HG03378 (cell line): ENCODE results near the gene UBE2E1.
A peak's percentile ranks its signal among the peaks of the same experiment; 100 is the strongest.

Experiments
- ATAC-seq: cut with Tn5 transposase; IDR thresholded peaks from one replicate; pipeline ENCODE4 v1.9.1; 2021; ENCODE audit warnings: mild to moderate bottlenecking, moderate library complexity; ENCODE audit not compliant: unreplicated experiment

The UBE2E1 gene

GRCh38 chr3:23793528-23794134, 12.1 kb upstream of the UBE2E1 start:
- ATAC-seq = no peak

- no peak for ATAC-seq
These were observed 10.7 kb upstream of the UBE2E1 start for GRCh38 chr3:23795096-23795495.

- no peak for ATAC-seq
These were observed 9.2 kb upstream of the UBE2E1 start for GRCh38 chr3:23796518-23796917.

DNA sequence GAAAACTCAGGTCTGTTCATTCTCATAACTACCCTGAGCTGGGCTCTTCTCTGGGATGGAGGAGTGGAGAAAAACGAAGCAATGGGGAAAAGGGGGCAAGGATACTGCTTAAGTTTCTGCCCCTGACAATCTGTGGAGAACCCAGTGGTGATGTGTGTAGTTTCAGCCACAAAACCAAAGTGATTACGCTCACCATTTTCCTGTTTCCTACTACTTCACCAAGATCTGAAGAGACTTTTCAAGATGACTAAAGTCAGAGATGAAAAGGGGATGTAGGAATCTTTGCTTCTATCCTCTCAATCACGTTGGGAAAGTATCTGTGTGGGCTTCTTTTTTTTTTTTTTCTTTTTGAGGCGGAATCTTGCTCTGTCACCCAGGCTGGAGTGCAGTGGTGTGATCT, 8.3 kb upstream of the UBE2E1 start:
- peak; percentile 86 for ATAC-seq

DNA sequence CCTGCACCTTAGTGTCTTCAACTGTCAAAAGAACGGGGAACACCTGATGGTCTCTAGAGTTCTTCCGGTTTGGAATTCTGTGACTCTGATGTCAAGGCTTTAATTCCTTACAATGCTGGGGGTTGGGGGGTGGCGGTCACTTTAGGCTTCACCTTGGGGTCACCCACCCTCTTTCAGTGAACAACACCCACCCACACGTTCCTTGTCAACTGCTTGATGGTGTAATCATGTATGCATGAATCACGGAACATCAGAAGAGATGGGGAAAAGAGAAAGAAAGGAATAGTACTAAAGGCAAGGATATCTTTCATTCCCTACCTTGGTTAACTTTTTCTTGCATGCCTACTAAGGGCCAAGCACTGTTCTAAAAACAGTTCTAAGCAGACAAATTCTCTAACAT, 7.3 kb upstream of the UBE2E1 start:
- ATAC-seq = no peak

DNA sequence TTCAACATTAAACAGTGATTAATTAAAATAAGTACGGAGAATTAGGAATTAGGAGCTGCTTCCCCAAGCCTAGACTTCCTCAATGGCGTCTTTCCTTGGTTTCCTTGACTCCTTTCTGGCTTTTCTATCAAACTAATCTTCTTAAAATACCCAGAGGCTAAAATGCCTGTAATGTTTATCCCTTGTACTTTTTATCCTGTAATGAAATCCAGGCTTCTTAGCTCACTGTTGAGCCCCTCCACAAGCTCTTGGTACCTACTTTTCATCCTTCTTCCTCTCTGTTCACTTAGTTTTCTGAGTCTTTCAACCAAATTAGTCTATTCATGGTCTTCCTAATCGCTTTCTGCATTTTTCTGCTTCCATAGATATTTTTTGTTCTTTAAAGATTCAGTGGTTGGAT, 6.9 kb upstream of the UBE2E1 start:
- no peak for ATAC-seq

DNA sequence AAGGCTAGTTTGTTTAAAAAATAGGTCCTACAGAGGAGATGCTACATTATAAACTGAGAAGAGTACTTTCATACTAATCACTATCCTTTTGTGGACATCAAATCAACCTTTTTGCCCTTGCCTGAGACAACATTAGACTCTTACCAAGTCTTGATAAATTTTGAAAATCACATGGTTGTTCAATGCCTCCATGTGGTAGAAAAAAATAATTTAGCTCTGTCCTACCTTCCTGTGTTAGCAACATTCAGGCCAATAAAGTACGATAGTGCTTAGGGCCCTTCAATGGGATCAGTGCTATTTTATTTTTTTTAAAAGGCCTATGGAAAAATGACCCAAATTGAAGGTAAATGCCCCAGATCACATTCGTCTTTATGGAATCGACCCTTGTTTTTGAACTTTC, 5.0 kb upstream of the UBE2E1 start:
- ATAC-seq = no peak

GRCh38 chr3:23804441-23805209, 1.1 kb upstream of the UBE2E1 start:
- no peak for ATAC-seq

GRCh38 chr3:23805210-23805632, 534 bp upstream of the UBE2E1 start:
- no peak for ATAC-seq

GRCh38 chr3:23806534-23807423, 1.0 kb downstream of the UBE2E1 start:
- no peak for ATAC-seq

GRCh38 chr3:23807424-23808015, 1.8 kb downstream of the UBE2E1 start:
- no peak for ATAC-seq

GRCh38 chr3:23808525-23808924, 2.8 kb downstream of the UBE2E1 start:
- no peak for ATAC-seq

- no peak for ATAC-seq
These were observed 3.5 kb downstream of the UBE2E1 start for GRCh38 chr3:23809294-23809693.

GRCh38 chr3:23809840-23810342, 4.1 kb downstream of the UBE2E1 start:
- ATAC-seq = no peak

DNA sequence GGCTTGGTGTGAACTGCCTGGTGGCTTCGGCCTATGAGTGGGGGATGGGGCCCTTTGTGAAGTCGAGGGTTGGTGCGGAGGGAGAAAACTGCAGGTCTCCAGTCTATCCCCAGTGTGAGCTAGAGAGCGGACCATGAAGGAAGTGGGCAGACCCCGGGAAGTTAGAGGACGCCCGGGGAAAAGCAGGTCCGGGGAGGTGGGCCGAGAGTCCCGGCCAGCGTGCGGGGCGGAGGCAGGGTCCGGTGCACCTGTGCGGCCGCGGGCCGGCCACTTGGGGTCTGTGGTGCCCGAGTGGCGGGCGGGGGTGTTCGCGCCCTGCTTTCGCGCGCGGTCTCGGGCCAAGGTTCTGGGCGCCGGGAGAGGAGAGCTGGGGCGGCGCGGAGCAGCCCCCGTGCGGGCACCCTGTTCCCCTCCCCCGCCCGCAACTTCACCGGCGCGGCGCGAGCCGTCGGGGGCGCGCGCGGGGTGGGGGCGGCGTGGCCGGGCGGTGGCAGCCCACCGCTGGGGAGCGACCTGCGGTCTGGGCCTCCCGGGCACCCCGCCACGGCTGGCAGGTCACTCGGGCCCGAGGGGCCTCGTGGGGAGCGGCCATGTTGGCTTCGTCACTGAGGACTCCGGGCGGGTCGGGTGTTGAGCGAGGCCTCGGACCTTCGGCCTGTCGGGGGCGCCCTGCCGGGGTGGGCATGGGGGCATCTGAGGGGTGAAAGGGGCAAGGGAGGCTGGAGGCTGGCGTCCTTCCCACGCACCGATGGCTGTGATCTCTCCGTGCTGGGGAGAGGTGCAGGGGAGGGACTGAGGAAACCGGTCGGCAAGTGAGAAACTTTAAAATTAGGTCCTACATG, 4.8 kb downstream of the UBE2E1 start:
- peak; percentile 23 for ATAC-seq

DNA sequence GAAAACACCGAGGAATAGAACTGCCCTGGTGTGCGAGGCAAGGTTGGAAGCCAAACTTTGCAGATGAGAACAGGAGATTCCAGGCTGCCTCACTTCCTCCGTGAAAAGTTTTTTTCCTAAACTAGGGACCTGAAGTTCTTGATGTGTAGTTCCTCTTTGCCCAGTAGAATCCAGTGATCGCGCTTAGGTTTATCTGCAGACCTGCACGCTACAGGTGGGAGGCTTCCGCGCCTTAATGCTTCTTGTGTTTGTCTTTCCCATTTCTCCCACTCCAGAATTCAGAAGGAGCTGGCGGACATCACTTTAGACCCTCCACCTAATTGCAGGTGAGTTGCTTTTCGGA, 5.4 kb downstream of the UBE2E1 start:
- no peak for ATAC-seq

- ATAC-seq = peak; percentile 61
These were observed 6.2 kb downstream of the UBE2E1 start for GRCh38 chr3:23811919-23812318.

GRCh38 chr3:23815879-23816278, 10.1 kb downstream of the UBE2E1 start:
- no peak for ATAC-seq

DNA sequence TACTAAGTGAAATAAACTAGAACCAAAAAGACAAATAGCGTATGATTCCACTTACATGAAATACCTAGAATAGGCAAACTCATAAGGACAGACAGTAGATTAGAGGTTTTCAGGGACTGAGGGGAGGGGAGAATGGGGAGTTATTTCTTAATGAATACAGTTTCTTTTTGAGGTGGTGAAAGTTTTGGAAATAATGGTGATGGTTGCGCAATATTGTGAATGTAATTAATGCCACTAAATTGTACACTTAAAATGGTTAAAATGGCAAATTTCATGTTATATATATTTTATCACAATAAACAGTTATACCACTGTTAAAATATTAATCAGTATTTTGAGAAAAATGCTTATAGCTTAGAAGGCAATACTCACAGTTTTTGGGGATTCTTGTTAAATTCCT, 11.0 kb downstream of the UBE2E1 start:
- no peak for ATAC-seq

GRCh38 chr3:23817508-23818223, 11.9 kb downstream of the UBE2E1 start:
- ATAC-seq = no peak
